Calu3 (cell line): Measurements from ENCODE around the gene MATN1. TPM values are rescaled to one million over a fixed set of nuclear protein-coding genes. Genes with fewer than 3 reads are reported as not detected.

Source experiments
- BruUV-seq: library from RNA; stranded (reverse); fragments of 400-500 nt; replicated peaks from 2 replicates; lab custom pipeline; 2021; lab: Mats Ljungman, UMichigan
- CTCF ChIA-PET: fragments of 300-600 bp; sonication (Branson Sonifier 250); formaldehyde crosslinking; loops from one replicate; lab custom pipeline; 2022; ENCODE audit warnings: antibody characterized with exemption; lab: Charles Lee
- DNase-seq: peaks from one replicate; pipeline ENCODE4 v3.0.0; 2022
- H3K27ac Mint-ChIP-seq: one replicate; pipeline ENCODE4 v1.8.0; 2022; ENCODE audit warnings: mixed read lengths; ENCODE audit not compliant: unreplicated experiment
- H3K27me3 Mint-ChIP-seq: one replicate; pipeline ENCODE4 v1.8.0; 2022; ENCODE audit warnings: mixed read lengths; ENCODE audit not compliant: unreplicated experiment
- H3K36me3 Mint-ChIP-seq: one replicate; pipeline ENCODE4 v1.8.0; 2022; ENCODE audit warnings: mild to moderate bottlenecking, moderate library complexity, mixed read lengths; ENCODE audit not compliant: insufficient read depth, unreplicated experiment
- H3K4me1 Mint-ChIP-seq: one replicate; pipeline ENCODE4 v1.8.0; 2022; ENCODE audit warnings: mild to moderate bottlenecking, low read depth, mixed read lengths; ENCODE audit not compliant: unreplicated experiment
- H3K4me3 Mint-ChIP-seq: one replicate; pipeline ENCODE4 v1.8.0; 2022; ENCODE audit warnings: mild to moderate bottlenecking, low read depth, moderate library complexity, mixed read lengths; ENCODE audit not compliant: unreplicated experiment
- H3K9me3 Mint-ChIP-seq: one replicate; pipeline ENCODE4 v1.8.0; 2022; ENCODE audit warnings: low read depth, mixed read lengths; ENCODE audit not compliant: unreplicated experiment
- intact Hi-C: fragments of 100-400 bp; cut with micrococcal nuclease; formaldehyde crosslinking; loops from one replicate; pipeline ENCODE4 v1.10.0; 2022; ENCODE audit not compliant: unreplicated experiment
- total RNA-seq: library from RNA; stranded (reverse); gene quantifications from 2 replicates; pipeline ENCODE4 v1.2.3, GENCODE V29; 2022
- TF ChIP-seq, protein P1 (sequence below): fragments of 200-600 bp; IDR thresholded peaks from one replicate; pipeline ENCODE4 v1.8.0; 2022; ENCODE audit warnings: antibody characterized with exemption; ENCODE audit not compliant: unreplicated experiment

The MATN1 gene
- total RNA-seq, 1 experiment from 2014 or later: not detected

DNA sequence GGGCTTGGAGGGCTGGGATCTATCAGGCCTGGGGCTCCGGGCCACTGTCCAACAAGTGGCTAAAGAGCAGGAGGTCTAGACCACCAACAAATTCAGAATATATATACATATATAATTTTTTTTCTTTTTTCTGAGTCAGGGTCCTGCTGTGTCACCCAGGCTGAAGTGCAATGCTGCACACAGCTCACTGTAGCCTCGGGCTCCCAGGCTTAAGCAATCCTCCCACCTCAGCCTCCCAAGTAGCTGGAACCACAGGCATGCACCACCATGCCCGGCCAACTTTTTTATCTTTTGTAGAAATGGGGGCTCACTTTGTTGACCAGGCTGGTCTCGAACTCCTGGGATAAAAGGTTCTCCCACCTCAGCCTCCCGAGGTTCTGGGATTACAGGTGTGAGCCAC, 41.0 kb upstream of the MATN1 start:
- H3K4me1 Mint-ChIP-seq: no peaks in the 10 kb centered on the region
- CTCF ChIA-PET: no interaction called here
- no peak for DNase-seq
- intact Hi-C loops: no loop called here
- no peaks in the 10 kb centered on the region for H3K36me3 Mint-ChIP-seq
- TF ChIP-seq, protein P1, sequence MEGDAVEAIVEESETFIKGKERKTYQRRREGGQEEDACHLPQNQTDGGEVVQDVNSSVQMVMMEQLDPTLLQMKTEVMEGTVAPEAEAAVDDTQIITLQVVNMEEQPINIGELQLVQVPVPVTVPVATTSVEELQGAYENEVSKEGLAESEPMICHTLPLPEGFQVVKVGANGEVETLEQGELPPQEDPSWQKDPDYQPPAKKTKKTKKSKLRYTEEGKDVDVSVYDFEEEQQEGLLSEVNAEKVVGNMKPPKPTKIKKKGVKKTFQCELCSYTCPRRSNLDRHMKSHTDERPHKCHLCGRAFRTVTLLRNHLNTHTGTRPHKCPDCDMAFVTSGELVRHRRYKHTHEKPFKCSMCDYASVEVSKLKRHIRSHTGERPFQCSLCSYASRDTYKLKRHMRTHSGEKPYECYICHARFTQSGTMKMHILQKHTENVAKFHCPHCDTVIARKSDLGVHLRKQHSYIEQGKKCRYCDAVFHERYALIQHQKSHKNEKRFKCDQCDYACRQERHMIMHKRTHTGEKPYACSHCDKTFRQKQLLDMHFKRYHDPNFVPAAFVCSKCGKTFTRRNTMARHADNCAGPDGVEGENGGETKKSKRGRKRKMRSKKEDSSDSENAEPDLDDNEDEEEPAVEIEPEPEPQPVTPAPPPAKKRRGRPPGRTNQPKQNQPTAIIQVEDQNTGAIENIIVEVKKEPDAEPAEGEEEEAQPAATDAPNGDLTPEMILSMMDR: no peak
- no peak overlapping the region for H3K27ac Mint-ChIP-seq
- H3K9me3 Mint-ChIP-seq: no peaks in the 10 kb centered on the region
- H3K4me3 Mint-ChIP-seq: no peak overlapping the region
- peaks cover 6% of the 10 kb centered on the region for H3K27me3 Mint-ChIP-seq
- BruUV-seq: no TSS peak

DNA sequence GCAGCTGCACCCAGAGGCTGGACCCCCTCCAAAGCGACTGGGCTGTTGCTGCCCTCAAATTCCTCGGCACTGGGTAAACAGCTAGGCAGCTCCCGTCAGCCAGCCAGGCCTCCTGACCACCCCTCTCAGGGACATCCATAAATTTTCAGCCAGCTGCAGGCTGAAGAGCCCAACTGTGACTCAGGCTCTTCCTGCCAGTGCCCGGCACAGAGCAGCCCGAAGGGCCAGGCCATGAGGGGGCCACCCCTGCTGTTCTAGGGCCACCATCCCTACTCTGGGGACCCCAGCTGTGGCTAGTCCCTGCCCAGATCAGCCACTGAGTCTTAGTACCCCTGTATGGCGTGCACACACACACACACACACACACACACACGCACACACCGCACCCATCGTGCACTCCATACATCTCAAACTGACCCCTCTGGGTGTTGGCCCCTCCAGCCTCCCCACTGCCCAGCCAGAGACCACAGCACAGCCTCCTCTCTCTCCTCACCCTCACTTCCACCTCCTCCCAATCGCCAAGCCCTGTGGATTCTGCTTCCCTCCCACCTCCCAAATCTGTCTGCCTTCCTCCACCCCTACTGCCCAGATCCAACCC, 40.4 kb upstream of the MATN1 start:
- DNase-seq: no peak
- Mint-ChIP-seq H3K27ac (no peak overlapping the region), H3K9me3 (no peaks in the 10 kb centered on the region), H3K4me1 (no peaks in the 10 kb centered on the region), H3K4me3 (no peak overlapping the region), H3K27me3 (no peaks in the 10 kb centered on the region), H3K36me3 (no peaks in the 10 kb centered on the region)
- no TSS peak for BruUV-seq
- TF ChIP-seq, protein P1: no peak
- CTCF ChIA-PET: no interaction called here
- intact Hi-C loops: no loop called here

DNA sequence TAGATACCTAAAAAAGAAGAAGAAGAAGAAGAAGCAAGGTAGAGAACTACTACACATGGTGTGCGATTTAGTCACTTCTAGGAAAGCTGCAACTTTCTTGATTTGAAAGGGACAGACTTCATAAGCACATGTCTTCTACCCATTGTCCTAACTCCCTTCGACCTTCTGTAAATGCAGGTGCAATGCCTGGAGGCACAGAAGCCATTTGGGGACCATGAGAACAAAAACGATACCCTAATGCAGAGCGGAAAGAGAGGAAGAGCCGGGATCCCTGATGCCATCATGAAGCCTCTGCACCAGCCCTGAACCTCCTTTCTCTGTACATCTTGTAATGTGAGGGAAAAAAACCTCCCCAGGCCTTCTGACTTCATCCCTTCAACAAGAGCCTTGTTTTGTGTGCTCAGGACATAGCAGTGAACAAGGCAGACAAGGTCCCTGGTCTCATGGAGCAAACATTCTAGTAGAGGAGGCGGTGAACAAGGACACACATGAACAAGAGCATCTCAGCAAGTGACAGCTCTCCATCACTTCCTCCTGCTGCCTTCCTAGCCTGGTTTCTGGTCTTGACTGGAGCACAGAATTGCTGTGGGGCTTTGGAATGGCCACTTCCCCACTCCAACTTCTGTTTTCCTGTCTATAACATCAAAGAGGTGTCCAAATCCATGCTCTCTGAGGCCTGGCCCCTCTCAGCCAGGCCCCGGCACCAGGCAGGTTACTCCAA, 39.7 kb upstream of the MATN1 start:
- intact Hi-C loops: no loop called here
- H3K4me3 Mint-ChIP-seq: no peak overlapping the region
- TF ChIP-seq, protein P1: no peak
- H3K36me3 Mint-ChIP-seq: no peaks in the 10 kb centered on the region
- no TSS peak for BruUV-seq
- H3K4me1 Mint-ChIP-seq: no peaks in the 10 kb centered on the region
- H3K9me3 Mint-ChIP-seq: no peaks in the 10 kb centered on the region
- CTCF ChIA-PET: interaction anchor here (0.9 kb wide), 1 partner anchor 17 kb away, joined by 4 read pairs; no protein-coding TSS in a partner anchor
- no peak overlapping the region for H3K27ac Mint-ChIP-seq
- no peaks in the 10 kb centered on the region for H3K27me3 Mint-ChIP-seq
- DNase-seq: no peak

DNA sequence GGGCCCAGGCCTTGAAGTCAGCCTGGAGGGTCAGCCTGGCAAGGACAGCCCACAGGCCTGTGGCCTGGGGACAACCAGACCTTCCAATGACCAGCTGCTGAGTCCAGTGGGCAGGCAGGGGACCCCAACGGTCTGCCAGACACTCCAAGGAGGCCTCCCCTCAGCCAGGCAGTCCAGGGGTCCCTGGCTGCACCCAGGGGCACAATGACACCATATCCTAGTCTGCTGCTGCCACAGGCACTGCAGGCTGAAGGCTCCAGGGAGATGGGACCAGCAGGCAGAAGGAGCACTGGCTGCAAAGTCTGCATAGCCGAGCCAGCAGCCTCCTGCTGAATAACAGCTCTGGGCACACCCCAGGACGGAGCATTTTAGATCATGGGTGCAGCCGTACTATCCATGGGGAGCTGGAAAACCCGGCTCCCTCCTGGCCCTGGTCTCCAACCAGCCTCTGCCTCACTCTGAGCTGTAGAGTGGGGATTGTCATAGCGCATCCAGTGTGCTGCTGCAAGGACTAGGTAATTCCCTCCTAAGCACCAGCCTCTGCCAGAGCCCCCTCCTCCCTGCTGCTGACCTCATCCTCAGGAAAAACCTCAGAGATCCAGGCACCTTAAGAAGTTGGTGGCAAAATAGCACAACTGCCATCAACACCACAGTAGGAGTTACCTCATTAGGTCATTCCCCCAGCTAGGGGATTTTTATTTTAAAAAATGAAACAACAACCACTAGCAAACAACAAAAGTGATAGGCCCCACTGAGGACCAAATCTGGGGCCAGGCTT, 39.0 kb upstream of the MATN1 start:
- BruUV-seq: no TSS peak
- Mint-ChIP-seq H3K36me3 (no peaks in the 10 kb centered on the region), H3K4me1 (peaks cover 2% of the 10 kb centered on the region), H3K9me3 (no peaks in the 10 kb centered on the region), H3K27me3 (no peaks in the 10 kb centered on the region), H3K4me3 (no peak overlapping the region), H3K27ac (no peak overlapping the region)
- CTCF ChIA-PET: interaction anchor here (0.9 kb wide), 1 partner anchor 18 kb away, joined by 4 read pairs; no protein-coding TSS in a partner anchor
- DNase-seq: no peak
- intact Hi-C loops: no loop called here
- TF ChIP-seq, protein P1: no peak
